Glutamatergic neuron (in vitro differentiated cells): ENCODE data around the gene SLC38A10. TPM values are rescaled to one million over a fixed set of nuclear protein-coding genes. Genes with fewer than 3 reads are reported as not detected.

ENCODE experiments used
- DNase-seq: peaks from one replicate; pipeline ENCODE4 v3.0.0; 2022
- H3K27ac Mint-ChIP-seq: one replicate; pipeline ENCODE4 v1.8.0; 2020; ENCODE audit warnings: mild to moderate bottlenecking, mixed read lengths, inconsistent platforms; ENCODE audit not compliant: unreplicated experiment
- H3K27me3 Mint-ChIP-seq: one replicate; pipeline ENCODE4 v1.8.0; 2020; ENCODE audit warnings: mild to moderate bottlenecking, moderate library complexity, mixed read lengths, inconsistent platforms; ENCODE audit not compliant: unreplicated experiment
- H3K36me3 Mint-ChIP-seq: one replicate; pipeline ENCODE4 v1.8.0; 2020; ENCODE audit warnings: mild to moderate bottlenecking, mixed read lengths, inconsistent platforms; ENCODE audit not compliant: unreplicated experiment
- H3K4me1 Mint-ChIP-seq: one replicate; pipeline ENCODE4 v1.8.0; 2020; ENCODE audit warnings: mild to moderate bottlenecking, low read depth, mixed read lengths, inconsistent platforms; ENCODE audit not compliant: unreplicated experiment
- H3K4me3 Mint-ChIP-seq: one replicate; pipeline ENCODE4 v1.8.0; 2020; ENCODE audit warnings: mild to moderate bottlenecking, mixed read lengths, inconsistent platforms; ENCODE audit not compliant: unreplicated experiment
- H3K9me3 Mint-ChIP-seq: one replicate; pipeline ENCODE4 v1.8.0; 2020; ENCODE audit warnings: mild to moderate bottlenecking, moderate library complexity, mixed read lengths, inconsistent platforms; ENCODE audit not compliant: unreplicated experiment
- total RNA-seq: library from RNA; stranded (reverse); fragmentation: NEBNext Ultra II Directional; extraction: Animal tissue kit (Norgen Biotek cat#: 25700); gene quantifications from one replicate; pipeline ENCODE4 v1.2.1, GENCODE V29; 2021; ENCODE audit not compliant: unreplicated experiment
- TF ChIP-seq, protein P1 (sequence below): fragments of 200-600 bp; sonication (generic); IDR thresholded peaks from one replicate; pipeline ENCODE4 v1.5.0; 2021; ENCODE audit not compliant: partially characterized antibody, unreplicated experiment

The SLC38A10 gene
- total RNA-seq, 1 donor from 2014 or later = 92.4 TPM

DNA sequence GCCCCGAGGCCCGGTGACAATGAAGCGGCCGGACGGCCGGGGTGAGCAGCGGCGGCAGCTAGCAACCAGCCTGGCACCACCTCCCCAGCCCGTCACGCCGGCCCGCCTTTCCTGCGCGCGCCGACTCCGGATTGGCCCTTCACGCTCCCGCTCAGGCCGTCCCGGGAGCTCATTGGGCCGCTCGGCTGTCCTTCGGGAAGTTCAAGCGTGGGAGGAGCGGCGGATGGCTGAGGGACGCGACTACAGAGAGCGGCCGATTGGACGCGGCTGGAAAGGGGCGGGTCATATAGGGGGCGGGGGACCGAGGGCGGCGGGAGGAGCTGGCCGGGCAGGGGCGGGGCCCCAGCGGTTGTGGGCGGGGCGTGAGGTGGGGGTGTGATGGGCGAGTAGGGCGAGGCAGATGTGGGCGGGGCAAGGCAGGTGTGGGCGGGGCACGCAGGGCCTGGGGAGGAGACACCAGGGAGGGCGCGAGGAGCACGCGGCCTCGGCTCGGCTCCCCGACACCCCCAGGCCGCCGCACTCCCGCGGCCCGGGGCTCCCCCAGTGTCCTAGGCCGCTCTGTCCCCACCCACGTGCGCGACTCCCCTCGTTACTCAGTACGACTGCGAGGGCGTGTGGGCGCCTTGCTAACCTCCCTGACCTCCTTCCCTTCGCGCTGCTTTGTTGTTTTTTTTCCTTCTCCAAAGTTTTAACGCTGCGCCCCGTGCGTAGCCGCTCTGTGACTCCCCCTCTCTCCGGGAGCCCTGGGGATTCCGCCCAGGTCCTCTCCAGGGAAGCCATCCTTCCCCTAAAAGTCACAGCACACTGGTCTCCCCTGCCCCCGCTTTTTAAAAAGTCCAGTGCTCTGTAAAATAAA is 72.0 kb downstream of the SLC38A10 start, which contains the start of gene CEP131:
Gene CEP131, minus strand, starts transcription at position 60 of the 856 bp plus-strand sequence. CDS start 2,909 bp downstream, outside the sequence.
- peaks cover 4% of the 10 kb centered on the region for H3K27me3 Mint-ChIP-seq
- TF ChIP-seq, protein P1, sequence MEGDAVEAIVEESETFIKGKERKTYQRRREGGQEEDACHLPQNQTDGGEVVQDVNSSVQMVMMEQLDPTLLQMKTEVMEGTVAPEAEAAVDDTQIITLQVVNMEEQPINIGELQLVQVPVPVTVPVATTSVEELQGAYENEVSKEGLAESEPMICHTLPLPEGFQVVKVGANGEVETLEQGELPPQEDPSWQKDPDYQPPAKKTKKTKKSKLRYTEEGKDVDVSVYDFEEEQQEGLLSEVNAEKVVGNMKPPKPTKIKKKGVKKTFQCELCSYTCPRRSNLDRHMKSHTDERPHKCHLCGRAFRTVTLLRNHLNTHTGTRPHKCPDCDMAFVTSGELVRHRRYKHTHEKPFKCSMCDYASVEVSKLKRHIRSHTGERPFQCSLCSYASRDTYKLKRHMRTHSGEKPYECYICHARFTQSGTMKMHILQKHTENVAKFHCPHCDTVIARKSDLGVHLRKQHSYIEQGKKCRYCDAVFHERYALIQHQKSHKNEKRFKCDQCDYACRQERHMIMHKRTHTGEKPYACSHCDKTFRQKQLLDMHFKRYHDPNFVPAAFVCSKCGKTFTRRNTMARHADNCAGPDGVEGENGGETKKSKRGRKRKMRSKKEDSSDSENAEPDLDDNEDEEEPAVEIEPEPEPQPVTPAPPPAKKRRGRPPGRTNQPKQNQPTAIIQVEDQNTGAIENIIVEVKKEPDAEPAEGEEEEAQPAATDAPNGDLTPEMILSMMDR = no peak
- peaks cover 9% of the 10 kb centered on the region for H3K4me1 Mint-ChIP-seq
- H3K27ac Mint-ChIP-seq = no peak within 1 kb of the TSS
- peaks cover 10% of the 10 kb centered on the region for H3K36me3 Mint-ChIP-seq
- peak within 1 kb of the TSS; percentile 91 for H3K4me3 Mint-ChIP-seq
- H3K9me3 Mint-ChIP-seq = peaks cover 13% of the 10 kb centered on the region
- DNase-seq = peak; percentile 99

DNA sequence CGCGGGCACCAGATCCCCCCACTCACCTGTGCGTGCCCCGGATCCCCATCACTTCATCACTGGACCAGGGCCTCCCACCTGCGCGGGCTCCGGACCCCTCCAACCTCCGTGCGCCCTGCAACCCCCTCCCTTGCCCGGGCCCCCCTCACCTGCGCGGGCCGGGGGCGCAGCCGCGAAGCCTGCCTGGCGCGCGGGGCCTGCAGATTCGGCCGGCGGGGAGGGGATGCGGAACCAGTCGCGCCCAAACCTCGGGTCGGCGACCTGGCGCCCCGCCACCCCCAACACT is 72.5 kb downstream of the SLC38A10 start:
- H3K9me3 Mint-ChIP-seq = peaks cover 13% of the 10 kb centered on the region
- H3K4me3 Mint-ChIP-seq = no peak overlapping the region
- peaks cover 7% of the 10 kb centered on the region for H3K36me3 Mint-ChIP-seq
- no peak for DNase-seq
- peaks cover 4% of the 10 kb centered on the region for H3K27me3 Mint-ChIP-seq
- TF ChIP-seq, protein P1 = no peak
- peaks cover 9% of the 10 kb centered on the region for H3K4me1 Mint-ChIP-seq
- H3K27ac Mint-ChIP-seq = no peak overlapping the region

DNA sequence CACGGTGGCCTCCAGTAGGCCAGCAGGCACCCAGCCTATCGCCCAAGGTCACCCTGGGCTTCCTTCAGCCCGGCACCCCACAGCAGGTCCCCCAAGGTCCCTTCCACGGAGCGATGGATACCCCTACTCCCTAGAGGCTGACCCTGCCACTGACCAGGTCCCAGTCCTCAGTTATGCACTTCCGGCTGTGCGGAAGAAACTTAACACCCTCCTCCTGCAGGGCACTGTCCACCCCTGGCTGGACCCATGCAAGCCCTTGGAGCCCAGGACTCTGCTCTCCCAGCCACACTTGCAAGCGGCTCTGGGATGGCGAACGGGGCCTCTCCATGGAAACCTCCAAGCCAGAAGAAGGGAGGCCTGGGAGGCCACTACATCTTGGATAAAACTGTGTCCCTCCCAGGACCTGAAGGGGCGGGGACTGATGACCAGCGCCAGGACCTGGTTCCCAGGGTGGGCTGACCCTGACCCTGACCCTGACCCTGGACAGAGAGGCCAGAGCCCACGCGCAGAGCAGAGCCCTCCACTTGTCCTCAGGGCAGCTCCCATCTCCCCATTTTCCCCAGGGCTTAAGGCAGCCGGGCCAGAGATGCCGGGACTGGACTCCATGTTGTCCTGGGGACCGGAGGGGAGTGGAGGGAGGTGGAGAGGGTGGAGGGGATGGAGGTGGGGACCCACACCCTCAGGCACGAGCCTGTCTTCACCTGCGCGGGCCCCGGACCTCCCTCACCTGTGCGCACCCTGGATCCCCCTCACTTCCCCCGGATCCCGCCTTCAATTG is 73.1 kb downstream of the SLC38A10 start:
- Mint-ChIP-seq H3K27ac (no peak overlapping the region), H3K4me3 (peak overlapping the region; percentile 78), H3K27me3 (peaks cover 9% of the 10 kb centered on the region), H3K4me1 (peaks cover 9% of the 10 kb centered on the region), H3K9me3 (peaks cover 13% of the 10 kb centered on the region), H3K36me3 (peaks cover 7% of the 10 kb centered on the region)
- TF ChIP-seq, protein P1 = no peak
- no peak for DNase-seq

DNA sequence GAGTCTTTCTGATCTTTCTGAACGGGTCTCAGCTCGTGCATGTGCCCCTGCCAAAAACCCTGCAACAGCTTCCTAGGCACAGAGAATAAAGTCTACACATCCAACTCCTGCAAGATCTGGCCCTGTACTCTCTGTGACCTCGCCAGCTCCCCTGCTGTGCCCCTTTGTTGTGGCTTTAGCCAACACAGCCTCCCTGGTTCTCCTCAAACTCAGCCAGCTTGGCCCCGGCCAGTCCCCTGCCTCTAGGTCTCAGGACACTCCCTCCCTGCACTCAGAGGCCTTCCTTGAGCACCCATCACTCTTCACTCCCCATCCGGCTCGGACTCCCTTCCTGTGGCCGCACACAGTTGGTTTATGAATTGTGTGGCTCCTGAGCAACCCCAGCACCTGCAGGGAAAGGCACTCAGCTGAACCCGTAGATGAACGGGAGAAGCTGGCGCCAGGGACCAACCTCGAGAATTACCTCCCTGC is 73.7 kb downstream of the SLC38A10 start:
- no peak overlapping the region for H3K27ac Mint-ChIP-seq
- peaks cover 10% of the 10 kb centered on the region for H3K36me3 Mint-ChIP-seq
- no peak for DNase-seq
- peaks cover 9% of the 10 kb centered on the region for H3K27me3 Mint-ChIP-seq
- peaks cover 9% of the 10 kb centered on the region for H3K4me1 Mint-ChIP-seq
- TF ChIP-seq, protein P1 = no peak
- peak overlapping the region; percentile 78 for H3K4me3 Mint-ChIP-seq
- H3K9me3 Mint-ChIP-seq = peaks cover 13% of the 10 kb centered on the region
